Smooth muscle cell (in vitro differentiated cells): ENCODE results near the gene PYY. TPM values are rescaled to one million over a fixed set of nuclear protein-coding genes. Genes with fewer than 3 reads are reported as not detected.
A peak's percentile ranks its signal among the peaks of the same experiment; 100 is the strongest.

Source experiments
- DNase-seq: peaks from one replicate; lab custom pipeline; 2025; ENCODE audit not compliant: unreplicated experiment; lab: John Stamatoyannopoulos, UW
- H2AFZ ChIP-seq: fragments of 200-600 bp; sonication (generic); 2 replicates; pipeline ENCODE4 v1.6.0; 2016; ENCODE audit warnings: antibody characterized with exemption, low read depth, mild to moderate bottlenecking
- H3F3A ChIP-seq: fragments of 200-600 bp; sonication (generic); 2 replicates; pipeline ENCODE4 v1.6.0; 2017; ENCODE audit warnings: antibody characterized with exemption, low read depth
- H3K27ac ChIP-seq: fragments of 200-600 bp; sonication (generic); 2 replicates; pipeline ENCODE4 v1.5.1; 2016; ENCODE audit warnings: low read depth, mild to moderate bottlenecking
- H3K27me3 ChIP-seq: fragments of 200-600 bp; sonication (generic); 2 replicates; pipeline ENCODE4 v1.6.1; 2016; ENCODE audit warnings: low read depth, mild to moderate bottlenecking
- H3K36me3 ChIP-seq: fragments of 200-600 bp; sonication (generic); 2 replicates; pipeline ENCODE4 v1.5.1; 2016; ENCODE audit warnings: low read depth
- H3K4me1 ChIP-seq: fragments of 200-600 bp; sonication (generic); 2 replicates; pipeline ENCODE4 v1.5.1; 2016; ENCODE audit warnings: low read depth
- H3K4me2 ChIP-seq: fragments of 200-600 bp; sonication (generic); 2 replicates; pipeline ENCODE4 v1.6.0; 2016; ENCODE audit warnings: mild to moderate bottlenecking
- H3K4me3 ChIP-seq: fragments of 200-600 bp; sonication (generic); 2 replicates; pipeline ENCODE4 v1.5.1; 2016; ENCODE audit warnings: mild to moderate bottlenecking
- H3K79me2 ChIP-seq: fragments of 200-600 bp; sonication (generic); 2 replicates; pipeline ENCODE4 v1.6.0; 2016; ENCODE audit warnings: low read depth, mild to moderate bottlenecking
- H3K9ac ChIP-seq: fragments of 200-600 bp; sonication (generic); 2 replicates; pipeline ENCODE4 v1.6.0; 2016; ENCODE audit warnings: low read depth
- H3K9me3 ChIP-seq: fragments of 200-600 bp; sonication (generic); replicated peaks from 2 replicates; pipeline ENCODE4 v1.5.1; 2016; ENCODE audit warnings: low read depth
- H4K20me1 ChIP-seq: fragments of 200-600 bp; sonication (generic); 2 replicates; pipeline ENCODE4 v1.6.0; 2016; ENCODE audit warnings: low read depth
- CTCF ChIP-seq: fragments of 200-600 bp; sonication (generic); IDR thresholded peaks from 2 replicates; pipeline ENCODE4 v1.5.1; 2017; ENCODE audit warnings: borderline replicate concordance, mild to moderate bottlenecking, antibody characterized with exemption; ENCODE audit not compliant: insufficient read depth, poor library complexity, severe bottlenecking
- WGBS: methylation state at CpG from one replicate; pipeline ENCODE4 v1.1.7; 2016; ENCODE audit warnings: low lambda C conversion rate; 5-methylcytosine and 5-hydroxymethylcytosine counted together
- polyA plus RNA-seq: library from polyadenylated mRNA; unstranded; fragments of >200 nt; fragmentation: Nextera tagmentation; extraction: Ambion mirVana; gene quantifications from 2 replicates; pipeline ENCODE4 v1.2.1, GENCODE V29; 2016
- total RNA-seq: library from RNA; depleted of rRNA; stranded (reverse); fragments of >200 nt; gene quantifications from 2 replicates; pipeline ENCODE4 v1.2.3, GENCODE V29; 2014

The PYY gene
- total RNA-seq (not detected in 2 replicates), polyA plus RNA-seq (0.33 TPM in 1 of 2 replicates, not detected in the other)

GRCh38 chr17:43953746-43954145 lies at the start of gene PYY:
Gene PYY, minus strand, starts transcription at chr17:43953940. Its CDS starts 457 bp downstream, at chr17:43953483.
- WGBS: 48% methylated on average over 7 of the region's 11 CpGs

GRCh38 chr17:44002141-44002848 lies 48.6 kb upstream of the PYY start:
- Histone ChIP-seq H3K4me2 (no peak overlapping the region), H3K9ac (no peak overlapping the region), H2AFZ (no peak overlapping the region), H3K4me1 (peaks cover 18% of the 10 kb centered on the region), H3K9me3 (no peaks in the 10 kb centered on the region), H3K4me3 (no peak overlapping the region), H4K20me1 (no peaks in the 10 kb centered on the region), H3F3A (no peaks in the 10 kb centered on the region), H3K27me3 (peaks cover 30% of the 10 kb centered on the region), H3K79me2 (no peaks in the 10 kb centered on the region), H3K36me3 (no peaks in the 10 kb centered on the region), H3K27ac (no peak overlapping the region)
- DNase-seq: no peak
- TF ChIP-seq CTCF: no peak
- 83% methylated on average over 9 of the region's 9 CpGs for WGBS

More at GRCh38 chr17:43953746-43954145, at the start of gene PYY:
- Histone ChIP-seq H3F3A (no peaks in the 10 kb centered on the region), H3K9me3 (no peaks in the 10 kb centered on the region), H3K9ac (no peak within 1 kb of the TSS), H3K27me3 (peaks cover 63% of the 10 kb centered on the region), H3K4me3 (peak within 1 kb of the TSS; percentile 23), H4K20me1 (no peaks in the 10 kb centered on the region), H3K4me2 (peak within 1 kb of the TSS; percentile 58), H2AFZ (no peak within 1 kb of the TSS), H3K79me2 (no peaks in the 10 kb centered on the region), H3K27ac (no peak within 1 kb of the TSS), H3K36me3 (no peaks in the 10 kb centered on the region), H3K4me1 (peaks cover 5% of the 10 kb centered on the region)
- no peak for DNase-seq
- no peak for TF ChIP-seq CTCF

- H3K4me2 ChIP-seq: no peak overlapping the region
- H3K4me1 ChIP-seq: peaks cover 17% of the 10 kb centered on the region
- no peaks in the 10 kb centered on the region for H3K79me2 ChIP-seq
- H2AFZ ChIP-seq: no peak overlapping the region
- no peak overlapping the region for H3K9ac ChIP-seq
- no peaks in the 10 kb centered on the region for H4K20me1 ChIP-seq
- H3F3A ChIP-seq: no peaks in the 10 kb centered on the region
- no peak overlapping the region for H3K4me3 ChIP-seq
- no peaks in the 10 kb centered on the region for H3K9me3 ChIP-seq
- no peak for TF ChIP-seq CTCF
- no peaks in the 10 kb centered on the region for H3K36me3 ChIP-seq
- peaks cover 33% of the 10 kb centered on the region for H3K27me3 ChIP-seq
- 97% methylated on average over 2 of the region's 2 CpGs for WGBS
- no peak overlapping the region for H3K27ac ChIP-seq
- no peak for DNase-seq
Observed at GRCh38 chr17:44001461-44001920, 47.8 kb upstream of the PYY start.
